ENCODE data around the gene ZNF630. TPM values are rescaled to one million over a fixed set of nuclear protein-coding genes. Genes with fewer than 3 reads are reported as not detected.

ZNF630 gene
- total and polyA plus RNA-seq, 9 donors = 1.6 to 2.8 (median 2.1) TPM

DNA sequence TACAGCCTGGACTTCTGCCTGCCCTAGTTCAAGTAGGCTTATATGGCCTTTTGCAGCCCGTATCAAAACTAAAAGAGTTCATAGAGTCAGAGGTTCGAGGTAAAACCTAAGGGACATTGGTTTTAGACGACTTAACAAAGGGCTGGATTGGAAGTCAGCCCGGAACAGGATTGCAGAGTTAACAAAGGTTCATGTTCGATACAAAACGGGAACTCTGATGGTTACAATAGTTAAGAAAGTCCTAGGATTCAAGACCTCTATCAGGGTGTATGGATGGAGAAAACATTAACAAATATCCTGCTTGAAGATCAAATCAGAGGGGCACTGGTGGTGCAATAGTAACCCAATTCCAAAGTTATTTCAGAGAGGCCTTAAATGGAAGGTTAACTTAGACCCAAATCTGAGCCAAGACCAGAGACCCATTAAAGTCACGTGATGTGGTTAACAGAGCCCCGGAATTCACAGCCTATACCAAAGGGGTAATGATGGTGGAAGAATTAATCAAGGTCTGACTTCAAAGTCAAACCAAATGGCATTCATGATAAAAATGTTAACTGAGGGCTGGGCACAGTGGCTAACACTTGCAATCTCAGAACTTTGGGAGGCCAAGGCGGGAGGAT, 656 bp upstream of the ZNF630 start:
- DNase-seq = no peak
- 65% methylated on average over 8 of the region's 9 CpGs for WGBS (ENCODE audit: insufficient coverage)
- H3K4me3 ChIP-seq (ENCODE audit: low read length) = peak overlapping the region; percentile 66
- H3K36me3 ChIP-seq (ENCODE audit: control insufficient read depth, insufficient read depth, low read length) = no peaks in the 10 kb centered on the region
- peak overlapping the region; percentile 80 for H3K27ac ChIP-seq (ENCODE audit: low read length)
- no peaks in the 10 kb centered on the region for H3K27me3 ChIP-seq (ENCODE audit: control insufficient read depth, insufficient read depth, low read length)
- no peaks in the 10 kb centered on the region for H3K9me3 ChIP-seq (replicated peaks; ENCODE audit: control insufficient read depth, low read depth, low read length)
- H3K4me1 ChIP-seq (ENCODE audit: control insufficient read depth, insufficient read depth, low read length) = peaks cover 4% of the 10 kb centered on the region

DNA sequence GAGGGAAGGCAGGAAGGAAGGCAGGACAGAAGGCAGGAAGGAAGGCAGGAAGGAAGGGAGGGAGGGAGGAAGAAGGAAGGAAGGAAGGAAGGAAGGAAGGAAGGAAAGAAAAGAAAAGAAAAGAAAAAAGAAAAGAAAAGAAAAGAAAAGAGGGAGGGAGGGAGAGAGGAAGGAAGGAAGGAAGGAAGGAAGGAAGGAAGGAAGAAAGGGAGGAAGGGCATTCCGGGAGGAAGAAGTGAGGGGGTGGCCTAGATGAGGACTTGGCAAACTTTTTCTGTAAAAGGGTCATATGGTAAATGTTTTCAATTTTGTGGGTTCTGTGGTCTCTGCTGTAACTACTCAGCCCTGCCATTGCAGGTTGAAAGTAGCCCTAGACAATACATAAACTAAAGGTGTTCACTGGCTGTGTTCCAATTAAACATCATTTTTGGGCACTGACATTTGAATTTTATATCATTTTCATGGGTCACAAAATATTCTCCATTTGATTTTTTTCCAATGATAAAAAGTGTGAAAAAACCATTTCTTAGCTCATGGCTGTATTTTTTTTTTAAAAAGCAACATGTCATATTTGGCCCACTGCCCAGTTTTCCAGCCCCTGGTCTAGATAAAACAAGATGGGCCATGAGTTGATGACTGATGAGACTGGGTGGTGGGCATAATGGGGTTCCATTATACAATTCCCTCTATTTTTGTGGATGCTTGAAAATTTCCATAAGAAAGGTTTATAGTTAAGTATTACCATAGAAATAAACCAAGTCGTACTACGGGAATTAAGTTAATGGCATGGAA, 3.1 kb downstream of the ZNF630 start:
- WGBS (ENCODE audit: insufficient coverage) = no CpG with 5 or more reads among the region's 3 CpGs

DNA sequence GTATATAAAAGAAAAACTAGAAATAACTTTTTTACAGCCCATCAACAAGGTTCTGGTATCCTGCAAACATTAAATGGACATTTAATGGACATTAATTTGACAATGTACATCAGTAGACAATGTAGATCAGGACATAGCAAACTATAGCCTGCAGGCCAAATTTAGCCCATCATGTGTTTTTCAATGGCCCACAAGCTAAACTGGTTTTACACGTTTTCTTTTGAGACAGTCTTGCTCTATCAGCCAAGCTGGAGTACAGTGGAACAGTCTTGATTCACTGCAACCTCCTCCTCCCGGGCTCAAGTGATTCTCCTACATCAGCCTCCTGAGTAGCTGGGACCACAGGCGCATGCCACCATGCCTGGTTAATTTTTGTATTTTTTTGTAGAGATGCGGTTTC, 7.2 kb downstream of the ZNF630 start:
- peaks cover 6% of the 10 kb centered on the region for H3K36me3 ChIP-seq (ENCODE audit: control insufficient read depth, insufficient read depth, low read length)
- H3K4me1 ChIP-seq (ENCODE audit: control insufficient read depth, insufficient read depth, low read length) = no peaks in the 10 kb centered on the region
- H3K4me3 ChIP-seq (ENCODE audit: low read length) = no peak overlapping the region
- peaks cover 2% of the 10 kb centered on the region for H3K9me3 ChIP-seq (replicated peaks; ENCODE audit: control insufficient read depth, low read depth, low read length)
- no peak overlapping the region for H3K27ac ChIP-seq (ENCODE audit: low read length)
- 50% methylated on average over 2 of the region's 4 CpGs for whole genome bisulfite sequencing (ENCODE audit: insufficient coverage)
- no peak for DNase-seq
- no peaks in the 10 kb centered on the region for H3K27me3 ChIP-seq (ENCODE audit: control insufficient read depth, insufficient read depth, low read length)

More for the DNA sequence above, 3.1 kb downstream of the ZNF630 start:
- DNase-seq = peak; percentile 7
- peaks cover 4% of the 10 kb centered on the region for H3K4me1 ChIP-seq (ENCODE audit: control insufficient read depth, insufficient read depth, low read length)
- H3K4me3 ChIP-seq (ENCODE audit: low read length) = no peak overlapping the region
- no peak overlapping the region for H3K27ac ChIP-seq (ENCODE audit: low read length)
- no peaks in the 10 kb centered on the region for H3K27me3 ChIP-seq (ENCODE audit: control insufficient read depth, insufficient read depth, low read length)
- no peaks in the 10 kb centered on the region for H3K9me3 ChIP-seq (replicated peaks; ENCODE audit: control insufficient read depth, low read depth, low read length)
- H3K36me3 ChIP-seq (ENCODE audit: control insufficient read depth, insufficient read depth, low read length) = no peaks in the 10 kb centered on the region

DNA sequence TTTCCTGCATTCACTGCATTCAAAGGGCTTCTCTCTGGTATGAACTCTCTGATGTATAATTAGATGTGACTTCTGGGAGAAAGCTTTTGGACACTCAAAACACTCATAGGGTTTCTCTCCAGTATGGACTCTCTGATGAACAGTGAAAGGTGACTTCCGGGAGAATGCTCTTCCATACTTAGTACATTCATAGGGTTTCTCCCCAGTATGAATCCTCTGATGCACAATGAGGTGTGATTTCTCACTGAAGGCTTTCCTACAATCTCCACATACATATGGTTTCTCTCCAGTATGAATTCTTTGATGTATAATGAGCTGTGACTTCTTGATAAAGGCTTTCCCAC, 12.2 kb downstream of the ZNF630 start:
- Histone ChIP-seq H3K27me3 (ENCODE audit: control insufficient read depth, insufficient read depth, low read length) (no peaks in the 10 kb centered on the region), H3K4me3 (ENCODE audit: low read length) (no peak overlapping the region), H3K36me3 (ENCODE audit: control insufficient read depth, insufficient read depth, low read length) (peaks cover 10% of the 10 kb centered on the region), H3K4me1 (ENCODE audit: control insufficient read depth, insufficient read depth, low read length) (no peaks in the 10 kb centered on the region), H3K9me3 (replicated peaks; ENCODE audit: control insufficient read depth, low read depth, low read length) (peaks cover 6% of the 10 kb centered on the region), H3K27ac (ENCODE audit: low read length) (no peak overlapping the region)
- WGBS (ENCODE audit: insufficient coverage) = no CpG with 5 or more reads among the region's 1 CpG
- DNase-seq = no peak

DNA sequence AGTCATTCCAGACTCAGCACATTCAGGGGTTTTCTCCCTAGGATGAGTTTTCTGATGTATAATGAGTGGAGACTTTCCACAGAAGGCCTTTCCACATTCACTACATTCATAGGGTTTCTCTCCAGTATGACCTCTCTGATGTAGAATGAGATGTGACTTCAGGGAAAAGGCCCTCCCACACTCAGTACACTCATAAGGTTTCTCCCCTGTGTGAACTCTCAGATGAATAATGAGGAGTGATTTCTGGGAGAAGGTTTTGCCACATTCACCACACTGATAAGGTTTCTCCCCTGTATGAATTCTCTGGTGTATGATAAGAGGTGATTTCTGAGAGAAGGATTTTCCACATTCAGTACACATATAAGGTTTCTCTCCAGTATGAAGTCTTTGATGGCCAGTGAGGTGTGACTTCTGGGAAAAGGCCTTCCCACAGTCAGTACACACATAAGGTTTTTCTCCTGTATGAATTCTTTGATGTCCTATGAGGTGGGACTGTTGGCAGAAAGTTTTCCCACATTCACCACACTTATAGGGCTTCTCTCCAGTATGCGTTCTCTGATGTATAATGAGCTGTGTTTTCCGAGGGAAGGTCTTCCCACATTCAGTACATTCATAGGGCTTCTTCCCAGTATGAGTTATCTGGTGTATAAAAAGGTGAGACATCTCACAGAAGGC, 12.7 kb downstream of the ZNF630 start:
- Histone ChIP-seq H3K27me3 (ENCODE audit: control insufficient read depth, insufficient read depth, low read length) (no peaks in the 10 kb centered on the region), H3K4me3 (ENCODE audit: low read length) (no peak overlapping the region), H3K36me3 (ENCODE audit: control insufficient read depth, insufficient read depth, low read length) (peaks cover 10% of the 10 kb centered on the region), H3K27ac (ENCODE audit: low read length) (no peak overlapping the region), H3K4me1 (ENCODE audit: control insufficient read depth, insufficient read depth, low read length) (no peaks in the 10 kb centered on the region), H3K9me3 (replicated peaks; ENCODE audit: control insufficient read depth, low read depth, low read length) (peaks cover 6% of the 10 kb centered on the region)
- no peak for DNase-seq
- no CpG with 5 or more reads among the region's 2 CpGs for WGBS (ENCODE audit: insufficient coverage)

DNA sequence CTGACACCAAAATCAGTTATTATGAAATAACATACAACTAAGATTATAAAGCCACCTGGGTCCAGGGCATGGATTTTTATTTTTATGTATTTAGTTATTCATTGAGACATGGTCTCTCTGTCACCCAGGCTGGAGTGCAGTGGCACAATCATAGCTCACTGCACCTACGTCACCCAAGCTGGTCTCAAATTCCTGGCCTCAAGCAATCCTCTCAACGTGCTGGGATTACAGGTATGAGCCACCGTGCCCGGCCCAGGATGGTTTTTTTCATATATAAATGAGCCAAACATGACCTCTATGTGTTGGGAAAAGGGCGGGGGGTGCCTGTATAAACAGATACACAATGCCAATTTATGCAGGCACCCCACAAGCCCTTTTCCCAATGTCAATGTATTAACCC, 24.6 kb downstream of the ZNF630 start:
- H3K4me3 ChIP-seq (ENCODE audit: low read length) = no peak overlapping the region
- no peaks in the 10 kb centered on the region for H3K9me3 ChIP-seq (replicated peaks; ENCODE audit: control insufficient read depth, low read depth, low read length)
- no peak for DNase-seq
- H3K27me3 ChIP-seq (ENCODE audit: control insufficient read depth, insufficient read depth, low read length) = peaks cover 2% of the 10 kb centered on the region
- no peaks in the 10 kb centered on the region for H3K36me3 ChIP-seq (ENCODE audit: control insufficient read depth, insufficient read depth, low read length)
- no peak overlapping the region for H3K27ac ChIP-seq (ENCODE audit: low read length)
- peaks cover 4% of the 10 kb centered on the region for H3K4me1 ChIP-seq (ENCODE audit: control insufficient read depth, insufficient read depth, low read length)
- 100% methylated on average over 1 of the region's 5 CpGs for WGBS (ENCODE audit: insufficient coverage)

DNA sequence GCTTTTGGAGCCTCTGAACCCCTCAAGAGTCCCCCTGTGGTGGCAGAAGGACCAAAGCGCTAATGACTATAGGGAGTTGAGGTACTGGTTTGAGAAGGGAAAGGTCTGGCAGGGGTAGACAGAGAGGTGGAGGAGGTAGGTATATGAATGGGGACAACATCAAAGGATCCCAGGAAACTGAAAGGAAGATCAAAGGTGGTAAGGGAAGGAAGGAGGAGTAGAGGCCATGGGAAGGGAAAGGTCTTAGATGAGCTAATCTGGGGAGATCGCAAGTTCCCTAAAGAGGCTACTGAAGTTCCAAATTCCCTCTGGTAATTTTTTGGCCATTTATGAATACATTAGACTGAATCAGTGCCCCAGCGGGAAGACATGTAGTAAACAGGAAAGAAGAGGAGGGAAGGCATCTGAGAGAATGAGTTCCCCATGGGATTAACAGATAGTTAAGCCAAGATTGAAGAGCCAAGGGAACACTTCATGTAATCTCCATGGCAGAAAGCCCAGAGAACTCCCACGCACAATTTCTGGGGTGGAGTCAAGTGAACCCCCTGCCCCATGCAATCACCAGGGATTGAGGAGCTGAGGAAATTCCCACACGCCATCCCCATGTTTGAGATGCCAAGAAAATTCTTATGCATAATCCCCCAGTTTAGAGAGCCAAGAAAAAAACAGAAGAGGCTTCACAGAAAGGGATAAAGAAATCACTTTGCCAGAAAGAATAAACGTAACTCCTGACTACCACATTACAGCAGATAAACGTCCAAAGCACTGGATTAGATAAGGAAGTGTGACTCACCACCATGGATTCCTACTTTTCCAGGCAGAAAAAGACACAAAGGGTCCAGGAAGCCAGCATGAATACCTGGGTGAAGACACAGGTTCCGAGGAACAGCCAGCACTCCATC, 25.8 kb downstream of the ZNF630 start:
- peaks cover 2% of the 10 kb centered on the region for H3K27me3 ChIP-seq (ENCODE audit: control insufficient read depth, insufficient read depth, low read length)
- H3K9me3 ChIP-seq (replicated peaks; ENCODE audit: control insufficient read depth, low read depth, low read length) = no peaks in the 10 kb centered on the region
- H3K4me3 ChIP-seq (ENCODE audit: low read length) = no peak overlapping the region
- peak overlapping the region; percentile 38 for H3K27ac ChIP-seq (ENCODE audit: low read length)
- peak; percentile 70 for DNase-seq
- no peaks in the 10 kb centered on the region for H3K36me3 ChIP-seq (ENCODE audit: control insufficient read depth, insufficient read depth, low read length)
- 54% methylated on average over 2 of the region's 8 CpGs for WGBS (ENCODE audit: insufficient coverage)
- peaks cover 4% of the 10 kb centered on the region for H3K4me1 ChIP-seq (ENCODE audit: control insufficient read depth, insufficient read depth, low read length)

DNA sequence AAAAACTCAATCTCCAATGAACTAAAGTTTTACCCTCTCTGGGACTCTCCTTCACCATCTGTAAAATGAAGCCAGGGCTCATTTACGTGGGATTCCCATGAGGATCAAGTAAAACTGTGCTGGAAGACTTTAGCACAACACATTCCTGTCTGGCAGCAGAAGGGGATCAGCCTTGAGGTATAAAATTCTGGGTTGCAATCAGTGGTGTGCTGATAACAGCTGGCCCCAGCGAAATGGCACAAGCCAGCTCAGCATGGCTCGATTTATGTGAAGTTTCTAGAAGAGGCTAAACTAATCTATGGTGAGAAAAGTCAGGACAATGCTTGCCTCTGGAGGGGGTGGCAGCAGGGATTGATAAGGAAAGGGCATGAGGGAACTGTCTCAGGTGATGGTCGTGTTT, 28.4 kb downstream of the ZNF630 start:
- WGBS (ENCODE audit: insufficient coverage) = 54% methylated on average over 2 of the region's 4 CpGs
- peaks cover 4% of the 10 kb centered on the region for H3K4me1 ChIP-seq (ENCODE audit: control insufficient read depth, insufficient read depth, low read length)
- H3K36me3 ChIP-seq (ENCODE audit: control insufficient read depth, insufficient read depth, low read length) = no peaks in the 10 kb centered on the region
- no peak for DNase-seq
- H3K4me3 ChIP-seq (ENCODE audit: low read length) = no peak overlapping the region
- H3K27ac ChIP-seq (ENCODE audit: low read length) = no peak overlapping the region
- H3K9me3 ChIP-seq (replicated peaks; ENCODE audit: control insufficient read depth, low read depth, low read length) = no peaks in the 10 kb centered on the region
- H3K27me3 ChIP-seq (ENCODE audit: control insufficient read depth, insufficient read depth, low read length) = peaks cover 2% of the 10 kb centered on the region

DNA sequence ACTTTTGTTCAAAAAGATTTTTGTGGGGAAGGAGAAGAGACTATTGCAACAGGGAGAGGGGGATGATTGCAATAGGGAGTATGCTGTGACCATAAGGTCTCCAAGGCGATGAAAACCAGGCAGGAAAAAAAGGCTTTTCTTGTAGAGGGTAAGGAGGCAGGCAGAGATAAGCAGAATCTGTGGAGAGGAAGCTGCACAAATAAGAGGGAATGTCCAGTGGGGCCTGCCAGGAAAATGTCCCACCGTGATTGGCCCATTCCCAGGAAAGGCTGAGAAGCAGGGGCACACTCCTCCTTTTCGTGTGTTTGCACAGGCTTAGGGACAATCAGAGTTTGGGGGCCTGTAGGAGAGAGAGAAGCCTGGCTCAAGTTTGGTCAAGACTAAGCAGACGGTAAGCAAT, 35.5 kb downstream of the ZNF630 start:
- no peak overlapping the region for H3K27ac ChIP-seq (ENCODE audit: low read length)
- no peak overlapping the region for H3K4me3 ChIP-seq (ENCODE audit: low read length)
- no peaks in the 10 kb centered on the region for H3K36me3 ChIP-seq (ENCODE audit: control insufficient read depth, insufficient read depth, low read length)
- DNase-seq = no peak
- no peaks in the 10 kb centered on the region for H3K9me3 ChIP-seq (replicated peaks; ENCODE audit: control insufficient read depth, low read depth, low read length)
- WGBS (ENCODE audit: insufficient coverage) = 28% methylated on average over 2 of the region's 4 CpGs
- H3K4me1 ChIP-seq (ENCODE audit: control insufficient read depth, insufficient read depth, low read length) = no peaks in the 10 kb centered on the region
- H3K27me3 ChIP-seq (ENCODE audit: control insufficient read depth, insufficient read depth, low read length) = no peaks in the 10 kb centered on the region

Measured in muscle of leg (tissue), 11 donors.